Liver (tissue), 9 donors: ENCODE data around the gene SEPTIN10. TPM values are rescaled to one million over a fixed set of nuclear protein-coding genes. Genes with fewer than 3 reads are reported as not detected.

Source experiments
- DNase-seq: peaks from one replicate; pipeline ENCODE4 v3.0.0-alpha.2; 2017; ENCODE audit warnings: low spot score
- H3K27ac ChIP-seq, 2 donors: one replicate each; pipeline ENCODE4 v1.7.0; 2013; ENCODE audit warnings: inconsistent platforms in 2 of 2, low read length in 2 of 2, control low read depth in 1 of 2, low read depth in 1 of 2, mild to moderate bottlenecking in 1 of 2
- H3K27me3 ChIP-seq, 4 donors: one replicate each; pipeline versions ENCODE4 v1.6.1 to v1.7.0; 2013; ENCODE audit warnings: low read length in 3 of 4, inconsistent platforms in 1 of 4, mild to moderate bottlenecking in 1 of 4, moderate library complexity in 1 of 4; ENCODE audit not compliant: control insufficient read depth in 4 of 4, insufficient read depth in 4 of 4
- H3K36me3 ChIP-seq, 4 donors: one replicate each; pipeline versions ENCODE4 v1.6.1 to v1.7.0; 2013; ENCODE audit warnings: low read length in 3 of 4, mild to moderate bottlenecking in 3 of 4, low read depth in 1 of 4, moderate library complexity in 1 of 4; ENCODE audit not compliant: control insufficient read depth in 4 of 4, insufficient read depth in 3 of 4
- H3K4me1 ChIP-seq, 4 donors: one replicate each; pipeline versions ENCODE4 v1.6.1 to v1.7.0; 2013; ENCODE audit warnings: low read length in 3 of 4, mild to moderate bottlenecking in 3 of 4, moderate library complexity in 1 of 4; ENCODE audit not compliant: control insufficient read depth in 4 of 4, insufficient read depth in 4 of 4
- H3K4me3 ChIP-seq, 3 donors: one replicate each; pipeline versions ENCODE4 v1.6.1 to v1.7.0; 2013; ENCODE audit warnings: low read length in 3 of 3, control low read depth in 1 of 3, low read depth in 1 of 3, mild to moderate bottlenecking in 1 of 3
- H3K9ac ChIP-seq, 2 donors: one replicate each; pipeline ENCODE4 v1.7.0; 2013; ENCODE audit warnings: low read length in 2 of 2, mild to moderate bottlenecking in 2 of 2, moderate library complexity in 2 of 2, control low read depth in 1 of 2, low read depth in 1 of 2
- H3K9me3 ChIP-seq, 4 donors: one replicate each; pipeline versions ENCODE4 v1.6.1 to v1.7.0; 2013; ENCODE audit warnings: low read length in 3 of 4; ENCODE audit not compliant: control insufficient read depth in 4 of 4
- FOXA2 ChIP-seq: IDR thresholded peaks from 2 replicates; pipeline ENCODE4 v1.6.1; 2016; ENCODE audit warnings: antibody characterized with exemption
- GABPA ChIP-seq, 2 donors: IDR thresholded peaks in 1 of 2; conservative IDR thresholded peaks in 1 of 2; 2 replicates each; pipeline ENCODE4 v1.6.1; 2016; ENCODE audit warnings: antibody characterized with exemption in 2 of 2, mild to moderate bottlenecking in 1 of 2, moderate library complexity in 1 of 2
- HNF4A ChIP-seq, 2 donors: conservative IDR thresholded peaks; 2 replicates each; pipeline ENCODE4 v1.6.1; 2016; ENCODE audit warnings: antibody characterized with exemption in 2 of 2, mild to moderate bottlenecking in 2 of 2
- HNF4G ChIP-seq: IDR thresholded peaks from 2 replicates; pipeline ENCODE4 v1.6.1; 2016; ENCODE audit warnings: antibody characterized with exemption
- JUND ChIP-seq, 2 donors: IDR thresholded peaks; 2 replicates each; pipeline ENCODE4 v1.6.1; 2016; ENCODE audit warnings: antibody characterized with exemption in 2 of 2
- NR2F2 ChIP-seq: IDR thresholded peaks from 2 replicates; pipeline ENCODE4 v1.6.1; 2016; ENCODE audit warnings: antibody characterized with exemption
- RAD21 ChIP-seq, 2 donors: IDR thresholded peaks; 2 replicates each; pipeline ENCODE4 v1.6.1; 2016; ENCODE audit warnings: antibody characterized with exemption in 2 of 2, mild to moderate bottlenecking in 2 of 2
- RXRA ChIP-seq, 2 donors: IDR thresholded peaks; 2 replicates each; pipeline ENCODE4 v1.6.1; 2017 to 2018; ENCODE audit warnings: antibody characterized with exemption in 2 of 2, mild to moderate bottlenecking in 1 of 2
- TAF1 ChIP-seq: conservative IDR thresholded peaks from 2 replicates; pipeline ENCODE4 v1.6.1; 2016; ENCODE audit warnings: antibody characterized with exemption, mild to moderate bottlenecking
- YY1 ChIP-seq: IDR thresholded peaks from 2 replicates; pipeline ENCODE4 v1.6.1; 2016; ENCODE audit warnings: antibody characterized with exemption, mild to moderate bottlenecking
- WGBS: extraction: QIAGEN DNeasy Blood & Tissue Kit; methylation state at CpG from one replicate; pipeline ENCODE4 v1.1.7; 2013; 5-methylcytosine and 5-hydroxymethylcytosine counted together
- polyA plus RNA-seq, 2 donors: library from polyadenylated mRNA; stranded (reverse) in 1 of 2; unstranded in 1 of 2; fragments of 200-250 nt in 1 of 2; fragments of >200 nt in 1 of 2; fragmentation: Nextera tagmentation in 1 of 2; extraction: Ambion mirVana in 1 of 2; gene quantifications; one replicate each; pipeline versions ENCODE4 v1.2.1 to v1.2.3, GENCODE V29; 2013 to 2015
- total RNA-seq, 2 donors: library from RNA; depleted of rRNA; stranded (reverse); fragments of >200 nt; gene quantifications; one replicate each; pipeline ENCODE4 v1.2.3, GENCODE V29; 2014
- TF ChIP-seq, protein P1 (sequence below): IDR thresholded peaks from 2 replicates; pipeline ENCODE4 v1.6.1; 2016; ENCODE audit warnings: antibody characterized with exemption, mild to moderate bottlenecking
- TF ChIP-seq, protein P2 (sequence below): fragments of 150-350 bp; IDR thresholded peaks from 2 replicates; pipeline ENCODE4 v1.5.1; 2017; ENCODE audit warnings: improper control_type of control experiment, low read depth, low read length; ENCODE audit not compliant: missing input control
- TF ChIP-seq, protein P3 (sequence below): IDR thresholded peaks from 2 replicates; pipeline ENCODE4 v1.6.1; 2016; ENCODE audit warnings: antibody characterized with exemption
- TF ChIP-seq, protein P4 (sequence below): IDR thresholded peaks from 2 replicates; pipeline ENCODE4 v1.6.1; 2016; ENCODE audit warnings: antibody characterized with exemption
- donor health status: healthy.
- donor health status: healthy.
- donor health status: healthy.
- donor health status: healthy.
- donor health status: healthy.

Gene SEPTIN10
- total and polyA plus RNA-seq, 4 donors: 19.6 to 35.9 (median 20.1) TPM

DNA sequence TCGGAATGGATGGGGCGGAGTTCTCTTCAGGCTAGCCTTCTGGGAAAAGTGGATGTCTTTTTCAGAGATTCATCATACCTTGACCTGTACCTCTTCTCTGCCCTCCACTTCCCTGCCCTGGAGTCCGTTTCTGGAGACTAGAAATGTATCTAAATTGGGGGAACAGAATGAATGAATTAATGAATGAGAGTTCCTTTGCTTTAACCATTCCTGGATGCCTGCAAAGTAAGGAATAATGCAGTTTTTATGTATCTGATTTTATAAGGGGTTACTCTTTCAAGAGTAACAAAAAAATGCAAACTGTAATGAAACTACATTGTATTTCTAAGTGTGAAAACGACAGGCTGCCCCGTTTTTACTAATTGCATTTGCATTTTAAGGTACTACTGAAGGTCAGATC, 2.4 kb upstream of the SEPTIN10 start:
- peak overlapping the region; percentile 91 for H3K27ac ChIP-seq
- H3K27me3 ChIP-seq: no peaks in the 10 kb centered on the region

DNA sequence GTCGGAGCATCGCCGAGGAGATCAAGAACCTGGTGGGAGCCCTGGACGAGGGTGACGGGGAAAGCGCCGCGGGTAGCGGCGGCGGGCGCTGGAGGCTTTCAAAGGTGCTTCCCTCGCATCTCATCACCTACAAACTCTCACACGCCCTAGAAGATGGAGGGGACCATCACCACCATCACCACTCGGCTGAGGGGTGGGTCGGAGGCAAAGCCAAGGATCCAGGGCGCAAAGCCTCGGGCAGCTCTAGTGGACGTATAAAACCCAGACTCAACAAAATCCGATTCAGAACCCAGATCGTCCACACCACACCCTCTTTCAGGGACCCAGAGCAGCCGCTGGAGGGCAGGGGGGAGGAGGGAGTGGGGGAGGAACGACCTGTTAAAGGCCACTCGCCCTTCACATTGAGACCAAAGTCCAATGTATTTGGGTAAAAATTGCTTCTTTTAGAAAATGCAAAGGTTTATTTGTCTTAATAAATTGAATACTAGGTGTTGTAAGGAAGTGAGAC, 1.9 kb upstream of the SEPTIN10 start:
- TF ChIP-seq, protein P1, sequence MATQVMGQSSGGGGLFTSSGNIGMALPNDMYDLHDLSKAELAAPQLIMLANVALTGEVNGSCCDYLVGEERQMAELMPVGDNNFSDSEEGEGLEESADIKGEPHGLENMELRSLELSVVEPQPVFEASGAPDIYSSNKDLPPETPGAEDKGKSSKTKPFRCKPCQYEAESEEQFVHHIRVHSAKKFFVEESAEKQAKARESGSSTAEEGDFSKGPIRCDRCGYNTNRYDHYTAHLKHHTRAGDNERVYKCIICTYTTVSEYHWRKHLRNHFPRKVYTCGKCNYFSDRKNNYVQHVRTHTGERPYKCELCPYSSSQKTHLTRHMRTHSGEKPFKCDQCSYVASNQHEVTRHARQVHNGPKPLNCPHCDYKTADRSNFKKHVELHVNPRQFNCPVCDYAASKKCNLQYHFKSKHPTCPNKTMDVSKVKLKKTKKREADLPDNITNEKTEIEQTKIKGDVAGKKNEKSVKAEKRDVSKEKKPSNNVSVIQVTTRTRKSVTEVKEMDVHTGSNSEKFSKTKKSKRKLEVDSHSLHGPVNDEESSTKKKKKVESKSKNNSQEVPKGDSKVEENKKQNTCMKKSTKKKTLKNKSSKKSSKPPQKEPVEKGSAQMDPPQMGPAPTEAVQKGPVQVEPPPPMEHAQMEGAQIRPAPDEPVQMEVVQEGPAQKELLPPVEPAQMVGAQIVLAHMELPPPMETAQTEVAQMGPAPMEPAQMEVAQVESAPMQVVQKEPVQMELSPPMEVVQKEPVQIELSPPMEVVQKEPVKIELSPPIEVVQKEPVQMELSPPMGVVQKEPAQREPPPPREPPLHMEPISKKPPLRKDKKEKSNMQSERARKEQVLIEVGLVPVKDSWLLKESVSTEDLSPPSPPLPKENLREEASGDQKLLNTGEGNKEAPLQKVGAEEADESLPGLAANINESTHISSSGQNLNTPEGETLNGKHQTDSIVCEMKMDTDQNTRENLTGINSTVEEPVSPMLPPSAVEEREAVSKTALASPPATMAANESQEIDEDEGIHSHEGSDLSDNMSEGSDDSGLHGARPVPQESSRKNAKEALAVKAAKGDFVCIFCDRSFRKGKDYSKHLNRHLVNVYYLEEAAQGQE: peak; percentile 28
- TF ChIP-seq, protein P2, sequence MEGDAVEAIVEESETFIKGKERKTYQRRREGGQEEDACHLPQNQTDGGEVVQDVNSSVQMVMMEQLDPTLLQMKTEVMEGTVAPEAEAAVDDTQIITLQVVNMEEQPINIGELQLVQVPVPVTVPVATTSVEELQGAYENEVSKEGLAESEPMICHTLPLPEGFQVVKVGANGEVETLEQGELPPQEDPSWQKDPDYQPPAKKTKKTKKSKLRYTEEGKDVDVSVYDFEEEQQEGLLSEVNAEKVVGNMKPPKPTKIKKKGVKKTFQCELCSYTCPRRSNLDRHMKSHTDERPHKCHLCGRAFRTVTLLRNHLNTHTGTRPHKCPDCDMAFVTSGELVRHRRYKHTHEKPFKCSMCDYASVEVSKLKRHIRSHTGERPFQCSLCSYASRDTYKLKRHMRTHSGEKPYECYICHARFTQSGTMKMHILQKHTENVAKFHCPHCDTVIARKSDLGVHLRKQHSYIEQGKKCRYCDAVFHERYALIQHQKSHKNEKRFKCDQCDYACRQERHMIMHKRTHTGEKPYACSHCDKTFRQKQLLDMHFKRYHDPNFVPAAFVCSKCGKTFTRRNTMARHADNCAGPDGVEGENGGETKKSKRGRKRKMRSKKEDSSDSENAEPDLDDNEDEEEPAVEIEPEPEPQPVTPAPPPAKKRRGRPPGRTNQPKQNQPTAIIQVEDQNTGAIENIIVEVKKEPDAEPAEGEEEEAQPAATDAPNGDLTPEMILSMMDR: peak; percentile 13
- TF ChIP-seq TAF1 (no peak), HNF4A (conservative IDR thresholded peaks at IDR 0.05) (peak; percentile 83 to 91), JUND (IDR thresholded peaks at IDR 0.05) (no peak), NR2F2 (peak; percentile 13), HNF4G (peak; percentile 68), RXRA (IDR thresholded peaks at IDR 0.05) (peak; percentile 59 to 76), YY1 (peak; percentile 36), RAD21 (IDR thresholded peaks at IDR 0.05) (peak; percentile 55), GABPA (IDR thresholded peaks at IDR 0.05 in 1 of 2, conservative IDR thresholded peaks at IDR 0.05 in 1 of 2) (no peak)
- no peak for DNase-seq
- Histone ChIP-seq H3K4me1 (peaks cover 4 to 33% (median 20%) of the 10 kb centered on the region in 4 donors), H3K36me3 (no peaks in the 10 kb centered on the region), H3K27ac (peak overlapping the region; percentile 91), H3K9me3 (no peaks in the 10 kb centered on the region), H3K9ac (peak overlapping the region; percentile 45 to 75), H3K27me3 (no peaks in the 10 kb centered on the region), H3K4me3 (peak overlapping the region; percentile 68 to 96 (median 85))
- WGBS: 15% methylated on average over 24 of the region's 24 CpGs

More for the DNA sequence above, 2.4 kb upstream of the SEPTIN10 start:
- WGBS: 32% methylated on average over 5 of the region's 5 CpGs
- Histone ChIP-seq H3K4me1 (peaks cover 8 to 34% (median 20%) of the 10 kb centered on the region in 4 donors), H3K36me3 (no peaks in the 10 kb centered on the region), H3K9me3 (no peaks in the 10 kb centered on the region), H3K9ac (peak overlapping the region in 1 of 2 donors; percentile 75), H3K4me3 (peak overlapping the region; percentile 68 to 96 (median 85))
- no peak for DNase-seq
- TF ChIP-seq, protein P1: no peak
- TF ChIP-seq GABPA (IDR thresholded peaks at IDR 0.05 in 1 of 2, conservative IDR thresholded peaks at IDR 0.05 in 1 of 2) (no peak), HNF4A (conservative IDR thresholded peaks at IDR 0.05) (no peak), HNF4G (no peak), NR2F2 (no peak), RXRA (IDR thresholded peaks at IDR 0.05) (no peak), JUND (IDR thresholded peaks at IDR 0.05) (no peak), TAF1 (no peak), YY1 (no peak), RAD21 (IDR thresholded peaks at IDR 0.05) (no peak), FOXA2 (no peak)
- TF ChIP-seq, protein P3, sequence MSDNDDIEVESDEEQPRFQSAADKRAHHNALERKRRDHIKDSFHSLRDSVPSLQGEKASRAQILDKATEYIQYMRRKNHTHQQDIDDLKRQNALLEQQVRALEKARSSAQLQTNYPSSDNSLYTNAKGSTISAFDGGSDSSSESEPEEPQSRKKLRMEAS: no peak
- TF ChIP-seq, protein P4, sequence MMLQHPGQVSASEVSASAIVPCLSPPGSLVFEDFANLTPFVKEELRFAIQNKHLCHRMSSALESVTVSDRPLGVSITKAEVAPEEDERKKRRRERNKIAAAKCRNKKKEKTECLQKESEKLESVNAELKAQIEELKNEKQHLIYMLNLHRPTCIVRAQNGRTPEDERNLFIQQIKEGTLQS: no peak
- TF ChIP-seq, protein P2: no peak
